GM04503 (cell line): Measurements from ENCODE around the gene METAP1.
"Not testable (repeated sequence)": the region's sequence is repeated elsewhere in the genome, so short reads cannot be mapped to it uniquely, and the experiment has no call there.

Experiments used
- DNase-seq: peaks from one replicate; pipeline ENCODE4 v3.0.0-alpha.2; 2012; ENCODE audit warnings: low read depth

The METAP1 gene

GRCh38 chr4:98995183-98996055 is at the start of gene METAP1:
Gene METAP1, plus strand, starts transcription at chr4:98995721. Its CDS starts 33 bp downstream, at chr4:98995754.
- peak; percentile 75 for DNase-seq

- no peak for DNase-seq
Measured at GRCh38 chr4:98946359-98946758, 49.2 kb upstream of the METAP1 start.

GRCh38 chr4:98950925-98951324 is 44.6 kb upstream of the METAP1 start:
- DNase-seq = no peak

DNA sequence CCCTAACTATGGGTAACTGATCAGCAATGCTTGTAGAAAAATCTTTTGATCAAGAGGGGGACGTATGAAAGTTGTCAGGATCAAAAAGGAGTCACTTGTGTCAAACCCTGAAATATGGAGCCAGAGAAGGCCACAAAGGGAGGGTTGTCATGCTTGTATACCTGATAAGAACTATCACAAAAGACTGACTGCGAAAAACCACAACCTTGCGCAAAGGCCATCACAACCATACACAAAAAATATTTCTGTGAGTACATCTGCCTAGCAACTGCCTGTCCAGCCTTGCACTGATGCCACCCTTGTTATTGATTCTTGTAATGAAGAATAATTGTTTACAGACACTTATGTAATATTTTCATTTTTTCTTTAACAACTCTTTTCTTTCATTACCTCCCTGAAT is 43.8 kb upstream of the METAP1 start:
- DNase-seq = no peak

DNA sequence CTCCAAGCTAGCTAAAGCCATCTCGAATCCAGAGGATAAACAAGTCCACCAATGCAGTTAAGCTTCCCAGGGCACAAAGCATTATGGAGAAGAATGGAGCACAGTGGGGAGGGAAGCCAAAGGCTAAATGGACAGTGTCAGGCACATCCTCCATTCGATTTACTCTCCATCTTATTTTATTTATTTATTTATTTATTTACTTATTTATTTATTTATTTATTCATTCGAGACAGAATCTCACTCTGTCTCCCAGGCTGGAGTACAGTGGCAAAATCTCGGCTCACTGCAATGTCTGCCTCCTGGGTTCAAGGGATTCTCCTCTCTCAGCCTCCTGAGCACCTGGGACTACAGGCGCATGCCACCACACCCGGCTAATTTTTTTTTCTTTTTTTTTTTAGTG is 40.3 kb upstream of the METAP1 start:
- DNase-seq = no peak

- DNase-seq = no peak
Measured at GRCh38 chr4:98958065-98958464, 37.5 kb upstream of the METAP1 start.

- DNase-seq = no peak
Measured at GRCh38 chr4:98959411-98959810, 36.1 kb upstream of the METAP1 start.

DNA sequence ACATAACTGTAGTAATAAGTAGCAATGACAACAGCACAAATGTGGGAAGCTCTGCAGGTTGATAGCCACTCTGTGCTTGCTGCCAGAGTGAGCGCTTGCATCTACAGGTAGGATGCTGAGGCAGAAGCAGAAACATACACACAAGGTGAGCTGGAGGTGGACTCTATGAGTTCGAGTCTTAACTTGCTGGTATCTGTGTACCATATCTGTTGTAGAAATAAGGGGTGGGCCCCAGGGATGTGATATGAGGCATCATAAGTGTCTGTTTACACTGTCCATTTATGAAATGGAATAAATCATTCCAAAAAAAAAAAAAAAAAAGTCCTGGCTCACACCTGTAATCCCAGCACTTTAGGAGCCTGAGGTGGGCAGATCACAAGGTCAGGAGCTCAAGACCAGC is 33.8 kb upstream of the METAP1 start:
- DNase-seq = no peak

GRCh38 chr4:98963538-98964433 is 31.7 kb upstream of the METAP1 start:
- no peak for DNase-seq

GRCh38 chr4:98966926-98967325 is 28.6 kb upstream of the METAP1 start:
- DNase-seq = no peak

DNA sequence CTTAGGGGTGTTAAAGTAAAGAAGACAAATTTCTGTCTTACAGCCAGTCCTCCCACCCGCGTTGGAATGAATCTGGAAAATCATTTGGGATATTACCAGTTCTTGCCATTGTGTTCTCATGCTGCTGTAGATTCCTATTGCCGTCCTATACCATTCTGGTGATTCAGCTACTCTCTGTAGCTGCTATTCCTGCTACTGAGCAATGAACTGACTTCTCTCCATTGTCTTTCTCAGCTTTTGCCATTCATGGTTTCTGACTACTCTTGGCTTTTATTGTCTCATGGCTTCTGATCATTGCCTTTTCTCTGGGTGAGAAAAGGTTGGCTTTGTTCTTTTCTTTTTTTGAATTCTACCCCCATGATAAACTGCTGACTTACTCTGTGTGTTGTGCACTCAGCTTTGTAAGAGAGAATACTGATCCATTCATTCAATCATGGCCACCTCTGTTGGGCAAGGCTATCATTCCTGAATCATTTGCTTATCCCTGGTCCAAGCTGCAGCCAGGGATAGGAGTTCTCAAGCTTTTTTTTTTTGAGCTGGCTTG is 27.7 kb upstream of the METAP1 start:
- DNase-seq = no peak

- DNase-seq = no peak
Measured at GRCh38 chr4:98969878-98970785, 25.4 kb upstream of the METAP1 start.

- DNase-seq = no peak
Measured at GRCh38 chr4:98976716-98977115, 18.8 kb upstream of the METAP1 start.

- DNase-seq = no peak
Measured at GRCh38 chr4:98977557-98977956, 18.0 kb upstream of the METAP1 start.

DNA sequence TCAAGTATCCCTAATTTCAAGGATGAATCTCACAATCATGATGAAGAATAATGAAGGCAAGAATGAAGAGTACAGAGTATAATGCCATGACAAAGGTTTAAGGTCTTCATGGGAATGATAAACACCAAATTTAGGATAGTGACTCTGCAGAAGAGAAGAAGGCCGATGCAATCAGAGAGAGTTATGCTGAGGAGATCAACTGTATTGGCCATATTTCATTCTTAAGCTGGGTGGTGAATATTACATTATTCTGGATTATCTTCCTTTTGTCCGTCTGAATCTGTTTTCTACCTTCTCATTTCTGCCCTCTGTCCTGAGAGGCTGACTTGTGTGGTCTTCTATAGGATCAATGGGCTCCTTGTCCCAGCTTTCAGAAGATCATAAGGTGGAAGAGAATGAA is 7.8 kb upstream of the METAP1 start:
- no peak for DNase-seq

DNA sequence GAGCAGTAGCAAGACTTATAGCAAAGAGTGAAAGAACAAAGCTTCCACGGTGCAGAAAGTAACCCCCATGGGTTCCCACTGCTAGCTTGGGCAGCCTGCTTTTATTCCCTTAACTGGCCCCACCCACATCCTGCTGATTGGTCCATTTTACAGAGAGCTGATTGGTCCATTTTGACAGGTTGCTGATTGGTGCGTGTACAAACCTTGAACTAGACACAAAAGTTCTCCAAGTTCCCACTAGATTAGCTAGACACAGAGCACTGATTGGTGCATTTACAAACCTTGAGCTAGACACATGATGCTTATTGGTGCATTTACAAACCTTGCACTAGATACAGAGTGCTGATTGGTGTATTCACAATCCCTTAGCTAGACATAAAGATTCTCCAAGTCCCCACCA is 2.7 kb upstream of the METAP1 start:
- DNase-seq = not testable (repeated sequence)

DNA sequence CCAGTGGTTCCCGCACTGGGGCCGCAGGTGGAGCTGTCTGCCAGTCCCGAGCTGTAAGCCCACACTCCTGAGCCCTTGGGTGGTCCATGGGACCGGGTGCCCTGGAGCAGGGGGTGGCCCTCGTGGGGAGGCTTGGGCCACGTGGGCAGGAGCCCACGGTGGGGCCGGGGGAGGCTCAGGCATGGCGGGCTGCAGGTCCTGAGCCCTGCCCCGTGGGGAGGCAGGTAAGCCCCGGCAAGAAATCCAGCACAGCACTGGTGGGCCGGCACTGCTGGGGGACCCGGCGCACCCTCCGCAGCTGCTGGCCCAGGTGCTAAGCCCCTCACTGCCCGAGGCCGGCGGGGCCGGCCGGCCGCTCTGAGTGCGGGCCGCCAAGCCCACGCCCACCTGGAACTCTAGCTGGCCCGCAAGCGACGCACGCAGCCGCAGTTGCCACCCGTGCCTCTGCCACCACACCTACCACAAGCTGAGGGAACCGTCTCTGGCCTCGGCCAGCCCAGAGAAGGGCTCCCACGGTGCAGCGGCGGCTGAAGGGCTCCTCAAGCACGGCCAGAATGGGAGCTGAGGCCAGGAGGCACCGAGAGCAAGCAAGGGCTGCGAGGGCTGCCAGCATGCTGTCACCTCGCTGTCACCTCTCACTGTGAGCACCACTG is 2.0 kb upstream of the METAP1 start:
- no peak for DNase-seq

DNA sequence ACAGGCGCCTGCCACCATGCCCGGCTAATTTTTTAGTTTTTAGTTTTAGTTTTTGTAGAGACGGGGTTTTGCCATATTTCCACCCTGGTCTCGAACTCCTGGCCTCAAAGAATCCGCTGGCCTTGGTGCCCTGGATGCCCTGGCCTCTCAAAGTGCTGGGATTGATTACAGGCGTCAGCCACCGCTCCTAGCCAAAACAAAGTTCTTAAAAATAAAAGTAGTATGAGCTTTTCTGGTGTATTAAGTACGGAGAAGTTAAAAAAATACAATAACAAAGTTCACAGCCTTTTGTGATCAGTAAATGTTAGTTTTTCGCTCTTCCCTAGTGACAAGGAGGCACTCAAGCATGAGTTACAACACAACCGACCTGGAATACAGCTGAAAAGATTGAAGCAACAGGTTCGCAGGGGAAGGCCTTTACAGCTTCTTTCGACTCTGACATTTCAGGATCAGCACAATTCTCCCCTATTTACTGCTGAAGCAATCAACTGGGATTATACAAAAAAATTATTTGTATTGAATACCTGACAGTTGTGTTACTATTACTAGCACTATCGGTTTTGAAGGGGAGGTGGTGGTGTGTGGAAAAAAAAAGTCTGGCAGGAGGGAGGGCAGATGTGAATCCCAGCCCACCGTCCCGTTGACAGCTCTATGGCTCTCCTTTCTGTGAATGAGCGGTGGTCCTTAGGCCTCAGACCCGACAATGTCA is 893 bp upstream of the METAP1 start:
- DNase-seq = peak; percentile 16

DNA sequence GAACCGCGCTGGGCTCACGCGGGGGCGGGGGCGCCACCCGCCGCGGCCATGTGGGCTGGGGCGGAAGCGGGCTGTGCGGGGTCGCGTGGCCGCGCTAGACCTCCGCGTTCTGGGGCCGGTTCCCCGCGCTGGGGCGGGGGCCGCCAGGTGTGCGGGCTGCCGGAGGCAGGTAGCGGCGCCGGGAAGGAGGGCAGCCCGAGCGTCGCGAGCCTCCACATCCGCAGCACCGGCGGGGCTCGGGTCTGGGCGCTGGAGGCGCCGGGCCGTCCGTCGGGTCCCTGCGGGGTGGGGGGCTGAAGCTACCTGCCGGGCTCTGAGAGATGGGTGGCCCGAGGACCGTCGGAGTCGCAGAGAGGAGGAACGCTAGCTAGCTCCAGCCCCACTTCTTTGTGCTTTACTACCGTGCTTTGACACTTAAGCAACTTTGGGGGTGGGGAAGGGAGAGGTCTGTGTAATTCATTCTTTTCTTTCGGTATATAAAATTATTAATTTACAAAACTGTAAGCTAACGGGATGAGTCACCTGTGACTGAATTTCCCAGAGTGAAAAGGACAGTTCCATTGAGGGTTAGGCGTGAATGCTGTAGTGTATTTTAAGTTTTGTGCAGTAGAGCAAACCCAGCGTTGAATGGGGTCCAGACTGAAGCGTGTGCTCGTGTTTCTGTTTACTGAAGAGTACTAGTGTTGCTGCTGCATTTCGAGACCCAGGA is 689 bp downstream of the METAP1 start:
- peak; percentile 4 for DNase-seq

GRCh38 chr4:98996765-98997068 is 1.2 kb downstream of the METAP1 start:
- DNase-seq = no peak
